Upper lobe of left lung (tissue), 6 donors: ENCODE data around the gene BEND4. TPM values are rescaled to one million over a fixed set of nuclear protein-coding genes. Genes with fewer than 3 reads are reported as not detected.

Experiments used
- ATAC-seq, 2 donors: fragments of 200-7000 bp; cut with Tn5 transposase; one replicate each; pipeline ENCODE4 v1.9.1; 2022; ENCODE audit warnings: mild to moderate bottlenecking in 2 of 2, moderate library complexity in 2 of 2; ENCODE audit not compliant: low FRiP score in 2 of 2
- DNase-seq, 2 donors: peaks; one replicate each; pipeline ENCODE4 v3.0.0-alpha.2; 2019 to 2020
- H3K27ac ChIP-seq, 4 donors: fragments of 200-600 bp; sonication (generic); one replicate each; pipeline ENCODE4 v1.5.1; 2016 to 2019
- H3K27me3 ChIP-seq, 4 donors: fragments of 200-600 bp; sonication (generic); one replicate each; pipeline ENCODE4 v1.5.1; 2017 to 2019
- H3K36me3 ChIP-seq, 4 donors: fragments of 200-600 bp; sonication (generic); one replicate each; pipeline ENCODE4 v1.5.1; 2016 to 2019
- H3K4me1 ChIP-seq, 4 donors: fragments of 200-600 bp; sonication (generic); one replicate each; pipeline ENCODE4 v1.5.1; 2018 to 2019
- H3K4me3 ChIP-seq, 4 donors: fragments of 200-600 bp; sonication (generic); one replicate each; pipeline ENCODE4 v1.5.1; 2017 to 2019; ENCODE audit warnings: mild to moderate bottlenecking in 2 of 4, moderate library complexity in 1 of 4
- H3K9me3 ChIP-seq, 4 donors: fragments of 200-600 bp; sonication (generic); one replicate each; pipeline ENCODE4 v1.5.1; 2018 to 2019
- EP300 ChIP-seq, 4 donors: sonication (generic); formaldehyde crosslinking; IDR thresholded peaks; one replicate each; pipeline ENCODE4 v1.5.1; 2017; ENCODE audit warnings: antibody characterized with exemption in 4 of 4, control low read depth in 2 of 4
- POLR2A ChIP-seq, 4 donors: fragments of 450-650 bp; IDR thresholded peaks; one replicate each; pipeline ENCODE4 v1.5.1; 2016 to 2017; ENCODE audit warnings: antibody characterized with exemption in 4 of 4, mild to moderate bottlenecking in 2 of 4
- POLR2AphosphoS5 ChIP-seq, 2 donors: sonication (generic); formaldehyde crosslinking; IDR thresholded peaks; one replicate each; pipeline ENCODE4 v1.5.1; 2017; ENCODE audit warnings: antibody characterized with exemption in 2 of 2
- WGBS, 2 donors: methylation state at CpG; one replicate each; pipeline ENCODE4 v1.1.5; 2017 to 2018; 5-methylcytosine and 5-hydroxymethylcytosine counted together
- total RNA-seq, 6 donors: library from RNA; depleted of rRNA in 4 of 6; stranded (reverse); fragments of >200 nt in 4 of 6; gene quantifications; one replicate each; pipeline versions ENCODE4 v1.1.0 to v1.2.1, GENCODE V29; 2016 to 2021
- TF ChIP-seq, protein P1 (sequence below), 6 experiments: fragments of 450-650 bp in 4 of 6; fragments of 200-600 bp in 2 of 6; sonication (generic) in 2 of 6; IDR thresholded peaks; one replicate each; pipeline ENCODE4 v1.5.1; 2016 to 2019; ENCODE audit warnings: antibody characterized with exemption in 6 of 6
- donor health status: DM: no; HTN: no; CAD: no; lungs with moderate emphysema.
- donor health status: DM: no; HTN: yes; CAD: no; lungs with severe emphysema.

The BEND4 gene
- 1 to 10 TPM in 1 of 6 donors, under 1 TPM in 5; under 0.01 to 1.1 (median 0.62) TPM for total RNA-seq

GRCh38 chr4:42152507-42153504 is at the start of gene BEND4:
TSS of gene BEND4 (minus strand) at chr4:42152655. CDS start at chr4:42152143, 512 bp downstream.
- whole genome bisulfite sequencing, 2 donors = 15 to 18% methylated on average over 21 to 49 of the region's 49 CpGs
- H3K27me3 ChIP-seq = peaks cover 0 to 31% (median 23%) of the 10 kb centered on the region in 4 donors
- no peak for ATAC-seq

GRCh38 chr4:42197341-42197740 is 44.9 kb upstream of the BEND4 start:
- Histone ChIP-seq H3K4me1 (no peaks in the 10 kb centered on the region), H3K27ac (no peak overlapping the region), H3K4me3 (no peak overlapping the region), H3K27me3 (no peaks in the 10 kb centered on the region), H3K9me3 (no peaks in the 10 kb centered on the region), H3K36me3 (no peaks in the 10 kb centered on the region)
- ATAC-seq (no peak), DNase-seq (no peak)
- TF ChIP-seq POLR2AphosphoS5 (IDR thresholded peaks at IDR 0.05) = no peak
- TF ChIP-seq, protein P1, sequence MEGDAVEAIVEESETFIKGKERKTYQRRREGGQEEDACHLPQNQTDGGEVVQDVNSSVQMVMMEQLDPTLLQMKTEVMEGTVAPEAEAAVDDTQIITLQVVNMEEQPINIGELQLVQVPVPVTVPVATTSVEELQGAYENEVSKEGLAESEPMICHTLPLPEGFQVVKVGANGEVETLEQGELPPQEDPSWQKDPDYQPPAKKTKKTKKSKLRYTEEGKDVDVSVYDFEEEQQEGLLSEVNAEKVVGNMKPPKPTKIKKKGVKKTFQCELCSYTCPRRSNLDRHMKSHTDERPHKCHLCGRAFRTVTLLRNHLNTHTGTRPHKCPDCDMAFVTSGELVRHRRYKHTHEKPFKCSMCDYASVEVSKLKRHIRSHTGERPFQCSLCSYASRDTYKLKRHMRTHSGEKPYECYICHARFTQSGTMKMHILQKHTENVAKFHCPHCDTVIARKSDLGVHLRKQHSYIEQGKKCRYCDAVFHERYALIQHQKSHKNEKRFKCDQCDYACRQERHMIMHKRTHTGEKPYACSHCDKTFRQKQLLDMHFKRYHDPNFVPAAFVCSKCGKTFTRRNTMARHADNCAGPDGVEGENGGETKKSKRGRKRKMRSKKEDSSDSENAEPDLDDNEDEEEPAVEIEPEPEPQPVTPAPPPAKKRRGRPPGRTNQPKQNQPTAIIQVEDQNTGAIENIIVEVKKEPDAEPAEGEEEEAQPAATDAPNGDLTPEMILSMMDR (IDR thresholded peaks at IDR 0.05) = no peak
- TF ChIP-seq EP300 (IDR thresholded peaks at IDR 0.05) = no peak
- TF ChIP-seq POLR2A (IDR thresholded peaks at IDR 0.05) = no peak
- WGBS, 2 donors = 55 to 60% methylated on average over 5 of the region's 5 CpGs

More at GRCh38 chr4:42152507-42153504, at the start of gene BEND4:
- peak within 1 kb of the TSS; percentile 34 to 64 (median 50) for H3K4me3 ChIP-seq
- no peaks in the 10 kb centered on the region for H3K9me3 ChIP-seq
- H3K27ac ChIP-seq = no peak within 1 kb of the TSS
- DNase-seq = no peak
- no peaks in the 10 kb centered on the region for H3K36me3 ChIP-seq
- H3K4me1 ChIP-seq = peaks cover 19 to 25% (median 23%) of the 10 kb centered on the region in 4 donors
- TF ChIP-seq, protein P1 (IDR thresholded peaks at IDR 0.05) = no peak
- TF ChIP-seq POLR2A (IDR thresholded peaks at IDR 0.05) = peak in 1 of 4 donors; percentile 17

DNA sequence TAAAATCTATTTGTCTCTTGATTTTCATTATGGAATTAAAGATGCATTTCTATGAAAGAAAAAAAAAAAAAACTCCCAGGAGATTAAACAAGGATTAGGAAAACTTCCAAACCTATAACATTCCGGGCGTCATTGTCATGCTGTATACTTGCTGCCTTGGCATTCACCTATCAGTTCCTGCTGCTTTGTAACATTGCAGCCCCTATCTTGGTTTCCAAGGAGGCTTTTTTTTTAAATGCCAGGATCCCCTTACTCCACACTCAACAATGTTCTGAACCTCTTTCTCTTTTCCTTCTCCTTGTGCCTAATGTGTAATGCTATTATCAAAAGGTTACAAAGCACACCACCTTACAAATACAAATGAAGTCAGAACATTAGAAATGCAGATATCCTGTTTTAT is 20.5 kb upstream of the BEND4 start:
- WGBS, 2 donors = 78 to 88% methylated on average over 2 of the region's 2 CpGs

GRCh38 chr4:42172128-42172790 is 19.8 kb upstream of the BEND4 start:
- Histone ChIP-seq H3K4me3 (no peak overlapping the region), H3K4me1 (no peaks in the 10 kb centered on the region), H3K9me3 (no peaks in the 10 kb centered on the region), H3K27me3 (no peaks in the 10 kb centered on the region), H3K27ac (no peak overlapping the region), H3K36me3 (no peaks in the 10 kb centered on the region)
- WGBS, 2 donors = 79 to 84% methylated on average over 5 of the region's 5 CpGs
- no peak for TF ChIP-seq POLR2AphosphoS5 (IDR thresholded peaks at IDR 0.05)
- no peak for TF ChIP-seq POLR2A (IDR thresholded peaks at IDR 0.05)
- TF ChIP-seq, protein P1 (IDR thresholded peaks at IDR 0.05) = no peak
- TF ChIP-seq EP300 (IDR thresholded peaks at IDR 0.05) = no peak
- DNase-seq (no peak), ATAC-seq (no peak)

More for the DNA sequence above, 20.5 kb upstream of the BEND4 start:
- Histone ChIP-seq H3K4me3 (no peak overlapping the region), H3K36me3 (no peaks in the 10 kb centered on the region), H3K27me3 (no peaks in the 10 kb centered on the region), H3K9me3 (no peaks in the 10 kb centered on the region), H3K4me1 (no peaks in the 10 kb centered on the region), H3K27ac (no peak overlapping the region)
- no peak for TF ChIP-seq EP300 (IDR thresholded peaks at IDR 0.05)
- TF ChIP-seq, protein P1 (IDR thresholded peaks at IDR 0.05) = no peak
- TF ChIP-seq POLR2AphosphoS5 (IDR thresholded peaks at IDR 0.05) = no peak
- TF ChIP-seq POLR2A (IDR thresholded peaks at IDR 0.05) = no peak
- DNase-seq (no peak), ATAC-seq (no peak)
